Medulla oblongata (tissue), 1 donor: ENCODE data around the gene GAPDH.
"Not testable (repeated sequence)": the region's sequence is repeated elsewhere in the genome, so short reads cannot be mapped to it uniquely, and the experiment has no call there.

Source experiments
- DNase-seq: peaks from one replicate; pipeline ENCODE4 v3.0.0-alpha.2; 2015; ENCODE audit errors: extremely low spot score

GAPDH gene

DNA sequence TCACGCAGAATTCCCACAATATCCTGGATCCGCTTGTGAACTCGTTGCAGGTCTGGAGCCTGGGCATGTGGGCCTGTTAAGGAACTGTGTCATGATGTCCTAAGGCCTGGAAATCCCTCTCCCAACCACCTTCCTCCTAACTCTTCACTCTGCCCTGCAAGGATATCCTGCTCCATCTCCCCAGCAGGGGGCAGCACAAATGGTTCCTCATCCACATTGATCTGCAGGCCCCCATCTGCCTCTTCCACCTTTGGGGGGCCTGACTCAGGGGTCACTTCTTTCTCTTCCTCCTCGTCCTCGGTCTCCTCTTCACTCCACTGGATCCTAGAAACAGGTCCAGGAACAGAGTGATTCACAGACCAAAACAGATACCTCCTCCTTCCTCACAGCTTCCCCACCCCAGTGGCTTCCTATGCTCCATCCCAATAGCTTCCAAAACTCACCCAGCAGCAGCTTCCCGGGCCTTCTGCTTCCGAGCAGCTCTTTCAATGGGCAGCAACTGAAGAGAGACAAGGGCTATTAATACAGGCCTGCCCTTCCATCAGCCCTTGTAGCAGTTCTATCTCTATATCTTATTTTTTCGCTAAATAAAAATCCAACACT is 29.2 kb downstream of the GAPDH start:
- DNase-seq, result no peak

DNA sequence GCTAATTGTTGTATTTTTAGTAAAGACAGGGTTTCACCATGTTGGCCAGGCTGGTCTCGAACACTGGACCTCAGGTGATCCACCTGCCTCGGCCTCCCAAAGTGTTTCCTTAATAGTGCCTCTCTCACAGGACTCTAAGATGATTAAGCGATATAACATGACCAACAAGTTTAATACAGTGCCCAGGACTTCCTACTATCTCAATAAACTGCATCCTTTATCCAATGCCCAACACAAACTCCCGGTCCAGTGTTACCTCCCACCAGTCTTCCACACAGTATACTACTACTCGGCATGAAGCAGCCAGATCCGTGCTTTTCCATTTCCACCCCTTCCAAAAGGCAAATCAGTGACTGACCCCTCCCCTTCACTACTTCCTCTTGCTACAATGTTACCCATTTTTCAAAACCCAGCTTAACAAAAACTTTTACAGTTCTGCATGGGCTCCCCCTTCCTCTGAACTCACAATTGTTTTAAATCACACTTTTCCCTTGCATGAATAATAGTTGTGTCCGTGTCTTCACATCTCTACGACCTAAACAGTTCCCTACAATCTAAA is 32.9 kb downstream of the GAPDH start:
- DNase-seq, result no peak

DNA sequence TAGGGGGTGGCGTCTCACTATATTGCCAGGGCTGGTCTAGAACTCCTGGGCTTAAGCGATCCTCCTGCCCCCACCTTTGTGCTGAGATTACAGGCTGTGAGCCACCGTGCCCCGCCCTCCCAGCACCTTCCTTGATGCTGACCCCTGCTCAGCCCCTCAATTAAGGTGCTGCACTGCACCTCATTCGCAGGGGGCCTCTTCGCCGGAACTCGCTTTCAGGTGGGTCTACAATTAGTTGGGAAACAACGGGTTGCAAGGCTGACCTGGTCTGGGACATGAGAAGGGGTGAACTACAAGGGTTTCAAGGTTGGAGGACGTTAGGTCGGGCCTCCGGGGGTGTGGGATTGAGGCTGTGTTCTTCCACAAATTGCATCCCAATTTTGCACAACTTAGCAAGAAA is 35.0 kb downstream of the GAPDH start:
- no peak for DNase-seq

DNA sequence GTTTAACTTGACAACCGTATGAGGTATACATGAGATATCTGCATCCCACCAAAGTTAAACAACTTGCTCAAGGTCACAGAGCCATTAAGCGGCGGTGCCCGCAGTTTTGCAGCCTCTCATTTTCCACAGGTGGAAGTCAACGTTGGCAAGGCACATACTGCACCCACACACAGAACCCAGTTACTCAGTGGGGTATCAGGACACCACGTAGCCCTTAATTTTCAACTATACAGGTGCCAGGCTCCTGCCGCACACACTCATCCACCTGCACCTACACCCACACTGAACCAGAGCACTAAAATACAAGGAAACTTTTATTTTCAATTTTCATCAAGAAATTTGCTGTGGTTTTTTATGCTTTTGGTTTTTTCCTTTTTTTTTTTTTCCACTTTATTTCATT is 35.5 kb downstream of the GAPDH start:
- no peak for DNase-seq

DNA sequence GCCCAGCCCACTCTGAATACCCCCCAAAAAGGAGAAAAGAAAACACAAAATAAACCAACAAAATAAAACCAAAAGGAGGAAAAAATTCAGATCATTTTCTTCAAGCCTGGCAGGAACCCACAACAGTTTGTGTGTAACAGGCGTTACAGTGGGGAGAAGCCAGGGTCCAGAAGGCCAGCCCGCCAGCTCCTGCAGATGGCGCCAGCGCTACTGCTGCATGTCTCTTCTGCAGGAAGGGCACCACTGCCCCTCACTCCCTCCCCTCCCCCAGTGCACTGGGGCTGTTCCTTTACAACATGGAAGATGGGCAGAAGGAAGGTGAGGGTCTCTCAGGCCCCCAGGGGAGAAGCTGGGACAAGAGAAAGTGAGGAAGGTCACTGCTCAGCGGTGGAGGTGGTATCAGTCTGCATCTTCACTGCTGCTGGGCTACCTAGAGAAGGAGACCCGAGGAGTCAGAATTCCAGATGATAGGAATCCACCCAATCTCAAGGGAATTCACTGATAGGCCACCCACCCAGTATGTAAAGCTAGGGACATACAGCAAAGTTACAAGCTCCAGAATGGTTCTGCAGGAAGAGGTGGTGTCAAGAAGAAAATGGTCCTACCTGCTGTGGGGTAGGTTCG is 36.1 kb downstream of the GAPDH start:
- DNase-seq, result no peak

DNA sequence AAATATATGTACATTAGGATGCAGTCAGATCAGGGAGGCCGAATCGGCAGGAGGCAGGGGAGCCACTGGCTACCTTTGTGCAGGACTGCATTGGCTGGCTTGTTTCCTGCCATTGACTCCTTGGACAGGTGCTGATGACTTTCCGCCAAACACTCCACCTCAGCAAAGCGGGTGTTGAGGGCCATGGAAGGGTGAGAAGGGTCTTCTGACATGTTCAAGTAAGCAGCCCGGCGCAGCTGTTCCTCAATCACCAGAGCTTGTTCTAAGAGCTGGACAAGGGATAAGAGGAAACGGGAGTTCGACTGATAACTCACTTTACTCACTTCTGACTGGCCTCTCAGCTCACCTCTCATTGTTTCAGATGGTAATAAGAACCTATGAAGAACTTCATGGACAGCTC is 38.7 kb downstream of the GAPDH start:
- DNase-seq, result no peak

DNA sequence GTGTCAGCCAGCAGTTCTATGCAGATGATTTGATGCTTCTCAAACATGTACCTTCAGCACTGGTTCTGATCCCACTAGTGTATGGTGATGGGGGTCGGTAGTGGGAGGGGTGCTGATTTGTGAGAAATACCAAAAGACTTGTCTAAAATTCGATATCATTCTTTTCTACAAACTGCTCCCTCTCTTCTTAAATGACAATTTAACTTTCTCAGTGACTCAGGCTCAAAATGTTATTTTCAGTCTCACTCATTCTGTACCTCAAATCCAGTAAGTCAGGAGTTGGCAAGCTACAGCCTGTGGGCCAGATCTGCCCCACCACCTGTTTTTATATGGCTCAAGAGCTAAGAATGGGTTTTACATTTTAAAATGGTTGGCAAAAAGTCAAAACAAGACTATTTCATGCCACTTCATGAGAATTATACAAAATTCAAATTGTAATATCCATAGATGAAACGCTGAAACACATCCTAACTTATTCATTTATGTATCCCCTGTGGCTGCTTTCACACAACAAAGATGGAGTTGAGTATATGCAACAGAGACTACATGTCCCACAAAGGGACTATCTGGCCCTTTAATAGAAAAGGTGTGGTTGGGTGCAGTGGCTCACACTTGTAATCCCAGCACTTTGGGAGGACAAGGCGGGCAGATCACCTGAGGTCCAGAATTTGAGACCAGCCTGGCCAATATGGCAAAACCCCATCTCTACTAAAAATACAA is 40.4 kb downstream of the GAPDH start:
- no peak for DNase-seq

DNA sequence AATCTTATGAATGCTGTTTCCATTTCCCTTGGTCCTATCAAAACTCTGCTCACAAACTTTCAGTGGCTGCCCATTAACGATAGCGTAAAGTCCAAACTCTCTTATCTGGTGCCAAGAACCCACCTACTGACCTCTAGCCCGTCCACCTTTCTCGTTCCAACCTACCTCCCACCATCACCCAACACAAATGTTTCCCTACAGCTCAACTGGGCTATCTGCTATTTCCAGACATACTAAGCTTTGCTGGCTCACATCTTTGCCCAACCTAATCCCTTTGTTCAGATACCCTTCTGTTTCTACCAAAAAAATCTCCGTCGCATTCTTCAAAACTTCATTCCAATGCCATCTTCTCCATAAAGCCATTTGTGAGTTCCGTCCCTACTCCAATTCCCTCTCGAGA is 41.3 kb downstream of the GAPDH start:
- no peak for DNase-seq

DNA sequence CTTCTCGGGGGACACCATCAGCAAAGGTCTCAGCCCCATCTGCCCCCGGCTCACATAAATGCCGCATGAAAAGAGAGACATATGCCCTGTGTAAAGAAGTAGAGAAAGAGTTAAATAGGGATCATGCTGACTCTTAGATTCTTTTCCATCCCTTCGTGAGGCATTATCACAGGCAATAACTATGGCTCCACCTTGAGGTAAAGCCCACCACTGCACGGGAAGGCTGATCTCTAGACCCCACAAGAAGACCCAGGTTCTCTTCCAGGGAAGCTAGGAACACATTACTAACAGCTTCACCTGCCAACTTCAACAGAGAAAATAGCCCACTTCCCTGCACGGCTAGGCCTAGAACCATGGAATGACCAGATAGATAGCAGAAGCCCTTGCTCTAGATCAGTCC is 47.9 kb downstream of the GAPDH start:
- DNase-seq, result no peak

DNA sequence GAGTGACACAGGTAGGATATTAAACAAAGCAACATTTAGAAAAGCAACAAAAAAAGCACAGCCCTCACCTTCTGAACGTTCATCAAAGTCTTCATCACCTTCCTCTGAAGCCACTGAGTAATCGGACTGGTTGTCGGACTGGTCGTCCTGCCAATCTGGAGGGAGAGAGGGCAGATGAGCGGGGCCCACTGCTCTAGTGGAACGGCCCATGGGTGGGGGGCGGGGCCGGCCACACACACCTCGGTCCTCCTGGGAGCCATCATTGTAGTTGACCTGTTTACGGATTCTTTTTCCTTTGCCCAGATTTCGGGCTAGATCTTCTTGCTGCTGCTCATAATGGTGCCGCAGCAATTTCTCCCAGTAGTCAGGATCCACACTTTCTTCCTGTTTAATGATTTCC is 48.6 kb downstream of the GAPDH start:
- DNase-seq, result no peak

DNA sequence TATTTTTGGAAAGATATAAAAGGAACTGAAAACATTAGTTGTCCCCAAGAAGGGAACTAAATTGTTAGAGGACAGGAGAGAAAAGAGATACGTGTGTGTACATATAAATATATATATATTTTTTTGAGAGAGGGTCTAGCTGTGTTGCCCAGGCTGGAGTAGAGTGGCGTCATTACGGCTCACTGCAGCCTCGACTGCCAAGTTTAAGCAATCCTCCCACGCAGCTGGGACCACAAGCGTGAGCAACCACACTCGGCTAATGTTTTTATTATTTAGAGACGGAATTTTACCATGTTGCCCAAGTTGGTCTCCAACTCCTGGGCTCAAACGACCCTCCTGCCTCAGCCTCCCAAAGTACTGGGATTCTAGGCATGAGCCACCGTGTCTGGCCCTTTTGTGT is 50.0 kb downstream of the GAPDH start:
- no peak for DNase-seq

DNA sequence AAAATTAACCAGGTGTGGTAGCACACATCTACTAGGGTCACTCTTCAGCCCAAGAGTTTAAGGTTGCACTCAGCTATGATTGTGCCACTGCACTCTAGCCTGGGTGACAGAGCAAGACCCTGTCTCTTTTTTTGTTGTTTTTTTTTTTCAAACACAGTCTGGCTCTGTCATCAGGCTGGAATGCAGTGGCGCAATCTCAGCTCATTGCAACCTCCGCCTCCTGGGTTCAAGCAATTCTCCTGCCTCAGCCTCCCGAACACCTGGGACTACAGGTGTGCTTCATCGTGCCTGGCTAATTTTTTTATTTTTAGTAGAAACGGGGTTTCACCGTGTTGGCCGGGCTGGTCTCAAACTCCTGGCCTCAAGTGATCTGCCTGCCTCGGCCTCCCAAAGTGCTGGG is 52.3 kb downstream of the GAPDH start:
- DNase-seq, result not testable (repeated sequence)
